OCI-LY3 (cell line): ENCODE data around the gene PLEKHF1.

ENCODE experiments used
- H2AFZ ChIP-seq: fragments of 200-600, 300-600 bp; shearing (Covaris generic); 2 replicates; pipeline ENCODE4 v1.6.0; 2014; ENCODE audit warnings: antibody characterized with exemption, low read depth, low read length
- H3K27ac ChIP-seq: fragments of 200-600, 300-600 bp; sonication (generic); 2 replicates; pipeline ENCODE4 v1.5.1; 2014; ENCODE audit warnings: mild to moderate bottlenecking, low read length, moderate library complexity, mixed read lengths
- H3K27me3 ChIP-seq: fragments of 200-600, 300-600 bp; sonication (generic); 2 replicates; pipeline ENCODE4 v1.6.1; 2014; ENCODE audit warnings: low read depth, low read length, mixed read lengths
- H3K36me3 ChIP-seq: fragments of 200-600, 300-600 bp; sonication (generic); replicated peaks from 2 replicates; pipeline ENCODE3; 2014; ENCODE audit warnings: low read depth, low read length, mixed read lengths
- H3K4me1 ChIP-seq: fragments of 300-600, 200-600 bp; sonication (generic); 2 replicates; pipeline ENCODE4 v1.6.1; 2014; ENCODE audit warnings: low read length, mixed read lengths
- H3K4me2 ChIP-seq: fragments of 200-600, 300-600 bp; sonication (generic); 2 replicates; pipeline ENCODE4 v1.6.1; 2014; ENCODE audit warnings: low read length, mixed read lengths
- H3K4me3 ChIP-seq: fragments of 300-600, 200-600 bp; sonication (generic); 2 replicates; pipeline ENCODE4 v1.5.1; 2014; ENCODE audit warnings: antibody characterized with exemption, mild to moderate bottlenecking, low read length, moderate library complexity
- H3K79me2 ChIP-seq: fragments of 300-600, 200-600 bp; shearing (Covaris generic); 2 replicates; pipeline ENCODE4 v1.6.1; 2014; ENCODE audit warnings: mild to moderate bottlenecking, low read length, mixed read lengths
- H3K9ac ChIP-seq: fragments of 300-600, 200-600 bp; shearing (Covaris generic); 2 replicates; pipeline ENCODE4 v1.6.0; 2014; ENCODE audit warnings: mild to moderate bottlenecking, low read length, moderate library complexity
- H3K9me3 ChIP-seq: fragments of 200-600, 300-600 bp; shearing (Covaris generic); 2 replicates; pipeline ENCODE4 v1.6.1; 2014; ENCODE audit warnings: low read length, mixed read lengths; ENCODE audit not compliant: insufficient read depth
- H4K20me1 ChIP-seq: fragments of 200-600, 300-600 bp; sonication (generic); 2 replicates; pipeline ENCODE4 v1.6.1; 2016; ENCODE audit warnings: low read length, mixed read lengths; ENCODE audit not compliant: insufficient read depth
- EZH2phosphoT487 ChIP-seq: fragments of 200-600 bp; shearing (Covaris generic); IDR thresholded peaks from 2 replicates; pipeline ENCODE4 v1.6.1; 2018; ENCODE audit warnings: antibody characterized with exemption, mixed run types, low read depth
- TF ChIP-seq, protein P1 (sequence below): fragments of 200-600, 300-600 bp; sonication (generic); IDR thresholded peaks from 2 replicates; pipeline ENCODE4 v1.5.1; 2014; ENCODE audit warnings: antibody characterized with exemption, low read length, low read depth

The PLEKHF1 gene

GRCh38 chr19:29674374-29675119 is 9.3 kb downstream of the PLEKHF1 start:
- Histone ChIP-seq H3K27ac (no peak overlapping the region), H3K36me3 (no peaks in the 10 kb centered on the region), H3K4me2 (no peak overlapping the region), H3K79me2 (no peaks in the 10 kb centered on the region), H3K9ac (no peak overlapping the region), H3K27me3 (no peaks in the 10 kb centered on the region), H4K20me1 (no peaks in the 10 kb centered on the region), H3K4me1 (peaks cover 9% of the 10 kb centered on the region), H3K9me3 (no peaks in the 10 kb centered on the region), H2AFZ (no peak overlapping the region), H3K4me3 (no peak overlapping the region)
- TF ChIP-seq, protein P1, sequence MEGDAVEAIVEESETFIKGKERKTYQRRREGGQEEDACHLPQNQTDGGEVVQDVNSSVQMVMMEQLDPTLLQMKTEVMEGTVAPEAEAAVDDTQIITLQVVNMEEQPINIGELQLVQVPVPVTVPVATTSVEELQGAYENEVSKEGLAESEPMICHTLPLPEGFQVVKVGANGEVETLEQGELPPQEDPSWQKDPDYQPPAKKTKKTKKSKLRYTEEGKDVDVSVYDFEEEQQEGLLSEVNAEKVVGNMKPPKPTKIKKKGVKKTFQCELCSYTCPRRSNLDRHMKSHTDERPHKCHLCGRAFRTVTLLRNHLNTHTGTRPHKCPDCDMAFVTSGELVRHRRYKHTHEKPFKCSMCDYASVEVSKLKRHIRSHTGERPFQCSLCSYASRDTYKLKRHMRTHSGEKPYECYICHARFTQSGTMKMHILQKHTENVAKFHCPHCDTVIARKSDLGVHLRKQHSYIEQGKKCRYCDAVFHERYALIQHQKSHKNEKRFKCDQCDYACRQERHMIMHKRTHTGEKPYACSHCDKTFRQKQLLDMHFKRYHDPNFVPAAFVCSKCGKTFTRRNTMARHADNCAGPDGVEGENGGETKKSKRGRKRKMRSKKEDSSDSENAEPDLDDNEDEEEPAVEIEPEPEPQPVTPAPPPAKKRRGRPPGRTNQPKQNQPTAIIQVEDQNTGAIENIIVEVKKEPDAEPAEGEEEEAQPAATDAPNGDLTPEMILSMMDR, result no peak
- TF ChIP-seq EZH2phosphoT487, result no peak

DNA sequence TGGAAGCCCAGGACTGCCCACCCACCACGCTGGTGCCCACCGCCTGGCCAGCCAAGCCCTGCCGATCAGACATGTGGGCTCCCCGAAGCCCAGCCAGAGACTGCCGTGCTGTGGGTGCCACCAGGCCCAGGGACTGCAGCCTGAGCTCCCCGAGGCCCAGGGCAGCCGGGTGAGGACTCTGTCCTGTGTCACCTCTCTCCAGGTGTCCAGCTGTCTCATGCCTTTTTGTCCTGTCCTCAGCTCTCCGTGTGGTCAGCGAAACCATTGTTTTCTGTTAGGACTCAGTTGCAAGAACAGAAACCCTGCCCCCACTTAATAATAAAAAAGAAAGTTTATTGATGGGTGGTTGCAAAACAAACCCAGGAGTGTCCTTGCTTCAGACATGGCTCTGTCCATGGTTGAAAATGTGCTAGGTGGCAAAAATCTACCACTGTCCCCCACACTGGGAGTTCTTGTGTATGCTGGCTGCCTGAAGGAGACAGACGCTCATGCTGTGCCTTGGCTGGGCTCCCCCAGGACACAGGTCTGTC is 9.9 kb downstream of the PLEKHF1 start:
- H3K79me2 ChIP-seq, result no peaks in the 10 kb centered on the region
- H3K4me2 ChIP-seq, result no peak overlapping the region
- H2AFZ ChIP-seq, result no peak overlapping the region
- no peak overlapping the region for H3K4me3 ChIP-seq
- peaks cover 9% of the 10 kb centered on the region for H3K4me1 ChIP-seq
- H3K27me3 ChIP-seq, result no peaks in the 10 kb centered on the region
- H3K36me3 ChIP-seq, result no peaks in the 10 kb centered on the region
- no peaks in the 10 kb centered on the region for H4K20me1 ChIP-seq
- no peaks in the 10 kb centered on the region for H3K9me3 ChIP-seq
- no peak overlapping the region for H3K9ac ChIP-seq
- TF ChIP-seq, protein P1, result no peak
- TF ChIP-seq EZH2phosphoT487, result no peak
- no peak overlapping the region for H3K27ac ChIP-seq

- H3K79me2 ChIP-seq, result no peaks in the 10 kb centered on the region
- H3K4me1 ChIP-seq, result peaks cover 9% of the 10 kb centered on the region
- no peak for TF ChIP-seq EZH2phosphoT487
- TF ChIP-seq, protein P1, result no peak
- H3K9ac ChIP-seq, result no peak overlapping the region
- H3K9me3 ChIP-seq, result no peaks in the 10 kb centered on the region
- no peaks in the 10 kb centered on the region for H3K27me3 ChIP-seq
- no peak overlapping the region for H3K4me2 ChIP-seq
- H3K27ac ChIP-seq, result no peak overlapping the region
- no peak overlapping the region for H3K4me3 ChIP-seq
- H3K36me3 ChIP-seq, result no peaks in the 10 kb centered on the region
- H2AFZ ChIP-seq, result no peak overlapping the region
- no peaks in the 10 kb centered on the region for H4K20me1 ChIP-seq
Measured at GRCh38 chr19:29675650-29676186, 10.5 kb downstream of the PLEKHF1 start.

- no peak overlapping the region for H3K4me3 ChIP-seq
- no peaks in the 10 kb centered on the region for H3K36me3 ChIP-seq
- no peak overlapping the region for H3K9ac ChIP-seq
- TF ChIP-seq EZH2phosphoT487, result no peak
- TF ChIP-seq, protein P1, result no peak
- peaks cover 9% of the 10 kb centered on the region for H3K4me1 ChIP-seq
- H3K9me3 ChIP-seq, result no peaks in the 10 kb centered on the region
- no peak overlapping the region for H2AFZ ChIP-seq
- H3K4me2 ChIP-seq, result no peak overlapping the region
- no peaks in the 10 kb centered on the region for H4K20me1 ChIP-seq
- no peak overlapping the region for H3K27ac ChIP-seq
- no peaks in the 10 kb centered on the region for H3K79me2 ChIP-seq
- H3K27me3 ChIP-seq, result no peaks in the 10 kb centered on the region
Measured at GRCh38 chr19:29676586-29676985, 11.3 kb downstream of the PLEKHF1 start.
